HG02970 (cell line): ENCODE results near the gene LDLRAP1.

ENCODE experiments used
- ATAC-seq: cut with Tn5 transposase; IDR thresholded peaks from one replicate; pipeline ENCODE4 v1.9.1; 2021; ENCODE audit warnings: mild to moderate bottlenecking, moderate library complexity, moderate number of reproducible peaks; ENCODE audit not compliant: unreplicated experiment, low FRiP score

LDLRAP1 gene

GRCh38 chr1:25523542-25523941 lies 19.9 kb upstream of the LDLRAP1 start:
- ATAC-seq = no peak

- no peak for ATAC-seq
Measured at GRCh38 chr1:25524568-25525360, 18.6 kb upstream of the LDLRAP1 start.

GRCh38 chr1:25525361-25525688 lies 18.1 kb upstream of the LDLRAP1 start:
- no peak for ATAC-seq

GRCh38 chr1:25526753-25527152 lies 16.7 kb upstream of the LDLRAP1 start:
- no peak for ATAC-seq

- ATAC-seq = no peak
Measured at GRCh38 chr1:25527226-25527846, 16.1 kb upstream of the LDLRAP1 start.

- ATAC-seq = no peak
Measured at GRCh38 chr1:25527946-25528595, 15.3 kb upstream of the LDLRAP1 start.

- no peak for ATAC-seq
Measured at GRCh38 chr1:25528881-25529517, 14.4 kb upstream of the LDLRAP1 start.

- ATAC-seq = no peak
Measured at GRCh38 chr1:25529518-25530185, 13.8 kb upstream of the LDLRAP1 start.

GRCh38 chr1:25530186-25531081 lies 13.0 kb upstream of the LDLRAP1 start:
- ATAC-seq = no peak

GRCh38 chr1:25531082-25531461 lies 12.3 kb upstream of the LDLRAP1 start:
- no peak for ATAC-seq

GRCh38 chr1:25532970-25533369 lies 10.4 kb upstream of the LDLRAP1 start:
- ATAC-seq = no peak

- no peak for ATAC-seq
Measured at GRCh38 chr1:25533775-25534409, 9.5 kb upstream of the LDLRAP1 start.

- ATAC-seq = no peak
Measured at GRCh38 chr1:25534410-25534788, 9.0 kb upstream of the LDLRAP1 start.

GRCh38 chr1:25536124-25536523 lies 7.3 kb upstream of the LDLRAP1 start:
- no peak for ATAC-seq

- no peak for ATAC-seq
Measured at GRCh38 chr1:25537153-25537831, 6.1 kb upstream of the LDLRAP1 start.

GRCh38 chr1:25538191-25538767 lies 5.1 kb upstream of the LDLRAP1 start:
- no peak for ATAC-seq

GRCh38 chr1:25540750-25541342 lies 2.6 kb upstream of the LDLRAP1 start:
- no peak for ATAC-seq

GRCh38 chr1:25541425-25541824 lies 2.0 kb upstream of the LDLRAP1 start:
- no peak for ATAC-seq
